ENCODE data around the gene CPT1C.

DNA sequence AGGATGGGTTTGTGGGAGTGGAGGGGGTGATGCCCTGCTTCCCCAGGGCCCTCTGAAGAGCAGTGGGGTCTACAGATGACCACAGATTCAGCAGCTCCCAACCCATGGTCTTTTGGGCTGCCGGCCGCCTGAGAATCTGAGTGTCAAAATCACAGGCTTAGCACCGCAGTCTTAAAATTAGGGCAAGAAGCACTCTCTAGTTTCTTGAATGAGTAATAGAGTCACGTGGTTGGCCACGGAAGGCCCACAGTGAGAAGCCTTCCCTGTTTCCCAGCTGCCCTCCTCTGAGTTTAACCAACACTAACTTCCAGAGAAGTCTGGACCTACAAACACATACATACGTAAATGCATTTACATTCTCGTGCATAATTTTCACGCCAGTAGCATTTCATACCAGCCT is 8.6 kb upstream of the CPT1C start:
- no peak for TF ChIP-seq POLR2A (IDR thresholded peaks at IDR 0.05; ENCODE audit: low read depth, low read length)
- no peak for TF ChIP-seq POLR2AphosphoS5 (IDR thresholded peaks at IDR 0.05; ENCODE audit: low read depth, low read length)
- no peak for TF ChIP-seq PAX5 (IDR thresholded peaks at IDR 0.05; ENCODE audit: insufficient read depth, low read length, severe bottlenecking)
- no peak for TF ChIP-seq SPI1 (IDR thresholded peaks at IDR 0.05; ENCODE audit: low read depth, low read length)
- TF ChIP-seq TAF1 (IDR thresholded peaks at IDR 0.05; ENCODE audit: low read depth, low read length) = no peak
- TF ChIP-seq POU2F2 (IDR thresholded peaks at IDR 0.05; ENCODE audit: low read depth, low read length) = no peak
